Liver (tissue), 9 donors: ENCODE measurements around the gene MTIF3. TPM values are rescaled to one million over a fixed set of nuclear protein-coding genes. Genes with fewer than 3 reads are reported as not detected.

ENCODE experiments used
- DNase-seq: peaks from one replicate; pipeline ENCODE4 v3.0.0-alpha.2; 2017; ENCODE audit warnings: low spot score
- H3K27ac ChIP-seq, 2 donors: one replicate each; pipeline ENCODE4 v1.7.0; 2013; ENCODE audit warnings: inconsistent platforms in 2 of 2, low read length in 2 of 2, control low read depth in 1 of 2, low read depth in 1 of 2, mild to moderate bottlenecking in 1 of 2
- H3K27me3 ChIP-seq, 4 donors: one replicate each; pipeline versions ENCODE4 v1.6.1 to v1.7.0; 2013; ENCODE audit warnings: low read length in 3 of 4, inconsistent platforms in 1 of 4, mild to moderate bottlenecking in 1 of 4, moderate library complexity in 1 of 4; ENCODE audit not compliant: control insufficient read depth in 4 of 4, insufficient read depth in 4 of 4
- H3K36me3 ChIP-seq, 4 donors: one replicate each; pipeline versions ENCODE4 v1.6.1 to v1.7.0; 2013; ENCODE audit warnings: low read length in 3 of 4, mild to moderate bottlenecking in 3 of 4, low read depth in 1 of 4, moderate library complexity in 1 of 4; ENCODE audit not compliant: control insufficient read depth in 4 of 4, insufficient read depth in 3 of 4
- H3K4me1 ChIP-seq, 4 donors: one replicate each; pipeline versions ENCODE4 v1.6.1 to v1.7.0; 2013; ENCODE audit warnings: low read length in 3 of 4, mild to moderate bottlenecking in 3 of 4, moderate library complexity in 1 of 4; ENCODE audit not compliant: control insufficient read depth in 4 of 4, insufficient read depth in 4 of 4
- H3K4me3 ChIP-seq, 3 donors: one replicate each; pipeline versions ENCODE4 v1.6.1 to v1.7.0; 2013; ENCODE audit warnings: low read length in 3 of 3, control low read depth in 1 of 3, low read depth in 1 of 3, mild to moderate bottlenecking in 1 of 3
- H3K9ac ChIP-seq, 2 donors: one replicate each; pipeline ENCODE4 v1.7.0; 2013; ENCODE audit warnings: low read length in 2 of 2, mild to moderate bottlenecking in 2 of 2, moderate library complexity in 2 of 2, control low read depth in 1 of 2, low read depth in 1 of 2
- H3K9me3 ChIP-seq, 4 donors: one replicate each; pipeline versions ENCODE4 v1.6.1 to v1.7.0; 2013; ENCODE audit warnings: low read length in 3 of 4; ENCODE audit not compliant: control insufficient read depth in 4 of 4
- EGR1 ChIP-seq, 2 donors: IDR thresholded peaks; 2 replicates each; pipeline ENCODE4 v1.6.1; 2016 to 2018; ENCODE audit warnings: antibody characterized with exemption in 2 of 2, low read depth in 2 of 2
- FOXA1 ChIP-seq: IDR thresholded peaks from 2 replicates; pipeline ENCODE4 v1.6.1; 2016; ENCODE audit warnings: antibody characterized with exemption
- FOXA2 ChIP-seq: IDR thresholded peaks from 2 replicates; pipeline ENCODE4 v1.6.1; 2016; ENCODE audit warnings: antibody characterized with exemption
- GABPA ChIP-seq, 2 donors: IDR thresholded peaks in 1 of 2; conservative IDR thresholded peaks in 1 of 2; 2 replicates each; pipeline ENCODE4 v1.6.1; 2016; ENCODE audit warnings: antibody characterized with exemption in 2 of 2, mild to moderate bottlenecking in 1 of 2, moderate library complexity in 1 of 2
- HNF4A ChIP-seq, 2 donors: conservative IDR thresholded peaks; 2 replicates each; pipeline ENCODE4 v1.6.1; 2016; ENCODE audit warnings: antibody characterized with exemption in 2 of 2, mild to moderate bottlenecking in 2 of 2
- HNF4G ChIP-seq: IDR thresholded peaks from 2 replicates; pipeline ENCODE4 v1.6.1; 2016; ENCODE audit warnings: antibody characterized with exemption
- JUND ChIP-seq, 2 donors: IDR thresholded peaks; 2 replicates each; pipeline ENCODE4 v1.6.1; 2016; ENCODE audit warnings: antibody characterized with exemption in 2 of 2
- MAX ChIP-seq: IDR thresholded peaks from 2 replicates; pipeline ENCODE4 v1.6.1; 2016; ENCODE audit warnings: antibody characterized with exemption
- NR2F2 ChIP-seq: IDR thresholded peaks from 2 replicates; pipeline ENCODE4 v1.6.1; 2016; ENCODE audit warnings: antibody characterized with exemption
- RAD21 ChIP-seq, 2 donors: IDR thresholded peaks; 2 replicates each; pipeline ENCODE4 v1.6.1; 2016; ENCODE audit warnings: antibody characterized with exemption in 2 of 2, mild to moderate bottlenecking in 2 of 2
- RXRA ChIP-seq, 2 donors: IDR thresholded peaks; 2 replicates each; pipeline ENCODE4 v1.6.1; 2017 to 2018; ENCODE audit warnings: antibody characterized with exemption in 2 of 2, mild to moderate bottlenecking in 1 of 2
- SP1 ChIP-seq: IDR thresholded peaks from 2 replicates; pipeline ENCODE4 v1.6.1; 2018; ENCODE audit warnings: antibody characterized with exemption, mild to moderate bottlenecking
- TAF1 ChIP-seq: conservative IDR thresholded peaks from 2 replicates; pipeline ENCODE4 v1.6.1; 2016; ENCODE audit warnings: antibody characterized with exemption, mild to moderate bottlenecking
- YY1 ChIP-seq: IDR thresholded peaks from 2 replicates; pipeline ENCODE4 v1.6.1; 2016; ENCODE audit warnings: antibody characterized with exemption, mild to moderate bottlenecking
- WGBS: extraction: QIAGEN DNeasy Blood & Tissue Kit; methylation state at CpG from one replicate; pipeline ENCODE4 v1.1.7; 2013; 5-methylcytosine and 5-hydroxymethylcytosine counted together
- polyA plus RNA-seq, 2 donors: library from polyadenylated mRNA; stranded (reverse) in 1 of 2; unstranded in 1 of 2; fragments of 200-250 nt in 1 of 2; fragments of >200 nt in 1 of 2; fragmentation: Nextera tagmentation in 1 of 2; extraction: Ambion mirVana in 1 of 2; gene quantifications; one replicate each; pipeline versions ENCODE4 v1.2.1 to v1.2.3, GENCODE V29; 2013 to 2015
- total RNA-seq, 2 donors: library from RNA; depleted of rRNA; stranded (reverse); fragments of >200 nt; gene quantifications; one replicate each; pipeline ENCODE4 v1.2.3, GENCODE V29; 2014
- TF ChIP-seq, protein P1 (sequence below): fragments of 150-350 bp; IDR thresholded peaks from 2 replicates; pipeline ENCODE4 v1.5.1; 2017; ENCODE audit warnings: improper control_type of control experiment, low read depth, low read length; ENCODE audit not compliant: missing input control
- TF ChIP-seq, protein P2 (sequence below): IDR thresholded peaks from 2 replicates; pipeline ENCODE4 v1.6.1; 2016; ENCODE audit warnings: antibody characterized with exemption
- TF ChIP-seq, protein P3 (sequence below): IDR thresholded peaks from 2 replicates; pipeline ENCODE4 v1.6.1; 2016; ENCODE audit warnings: antibody characterized with exemption
- donor health status: healthy.
- donor health status: healthy.
- donor health status: healthy.
- donor health status: healthy.
- donor health status: healthy.

The MTIF3 gene
- total and polyA plus RNA-seq, 4 donors, result 28.0 to 62.1 (median 32.8) TPM

- TF ChIP-seq HNF4G (peak; percentile 17), HNF4A (conservative IDR thresholded peaks at IDR 0.05) (peak; percentile 66 to 74), TAF1 (peak; percentile 49), RXRA (IDR thresholded peaks at IDR 0.05) (peak; percentile 27 to 52)
- TF ChIP-seq, protein P1, sequence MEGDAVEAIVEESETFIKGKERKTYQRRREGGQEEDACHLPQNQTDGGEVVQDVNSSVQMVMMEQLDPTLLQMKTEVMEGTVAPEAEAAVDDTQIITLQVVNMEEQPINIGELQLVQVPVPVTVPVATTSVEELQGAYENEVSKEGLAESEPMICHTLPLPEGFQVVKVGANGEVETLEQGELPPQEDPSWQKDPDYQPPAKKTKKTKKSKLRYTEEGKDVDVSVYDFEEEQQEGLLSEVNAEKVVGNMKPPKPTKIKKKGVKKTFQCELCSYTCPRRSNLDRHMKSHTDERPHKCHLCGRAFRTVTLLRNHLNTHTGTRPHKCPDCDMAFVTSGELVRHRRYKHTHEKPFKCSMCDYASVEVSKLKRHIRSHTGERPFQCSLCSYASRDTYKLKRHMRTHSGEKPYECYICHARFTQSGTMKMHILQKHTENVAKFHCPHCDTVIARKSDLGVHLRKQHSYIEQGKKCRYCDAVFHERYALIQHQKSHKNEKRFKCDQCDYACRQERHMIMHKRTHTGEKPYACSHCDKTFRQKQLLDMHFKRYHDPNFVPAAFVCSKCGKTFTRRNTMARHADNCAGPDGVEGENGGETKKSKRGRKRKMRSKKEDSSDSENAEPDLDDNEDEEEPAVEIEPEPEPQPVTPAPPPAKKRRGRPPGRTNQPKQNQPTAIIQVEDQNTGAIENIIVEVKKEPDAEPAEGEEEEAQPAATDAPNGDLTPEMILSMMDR, result no peak
Observed at GRCh38 chr13:27396252-27396846, 54.0 kb downstream of the MTIF3 start (continued).

- H3K9me3 ChIP-seq, result no peaks in the 10 kb centered on the region
- 92% methylated on average over 14 of the region's 14 CpGs for WGBS
- no peak overlapping the region for H3K4me3 ChIP-seq
- H3K27ac ChIP-seq, result no peak overlapping the region
- no peaks in the 10 kb centered on the region for H3K27me3 ChIP-seq
- H3K9ac ChIP-seq, result no peak overlapping the region
- TF ChIP-seq MAX (no peak), FOXA1 (no peak), GABPA (IDR thresholded peaks at IDR 0.05 in 1 of 2, conservative IDR thresholded peaks at IDR 0.05 in 1 of 2) (no peak), YY1 (no peak)
- TF ChIP-seq, protein P2, sequence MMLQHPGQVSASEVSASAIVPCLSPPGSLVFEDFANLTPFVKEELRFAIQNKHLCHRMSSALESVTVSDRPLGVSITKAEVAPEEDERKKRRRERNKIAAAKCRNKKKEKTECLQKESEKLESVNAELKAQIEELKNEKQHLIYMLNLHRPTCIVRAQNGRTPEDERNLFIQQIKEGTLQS, result no peak
- H3K36me3 ChIP-seq, result no peaks in the 10 kb centered on the region
- H3K4me1 ChIP-seq, result peaks cover 0 to 4% (median 0%) of the 10 kb centered on the region in 4 donors
- DNase-seq, result no peak
Observed at GRCh38 chr13:27395007-27395510, 55.3 kb downstream of the MTIF3 start.

DNA sequence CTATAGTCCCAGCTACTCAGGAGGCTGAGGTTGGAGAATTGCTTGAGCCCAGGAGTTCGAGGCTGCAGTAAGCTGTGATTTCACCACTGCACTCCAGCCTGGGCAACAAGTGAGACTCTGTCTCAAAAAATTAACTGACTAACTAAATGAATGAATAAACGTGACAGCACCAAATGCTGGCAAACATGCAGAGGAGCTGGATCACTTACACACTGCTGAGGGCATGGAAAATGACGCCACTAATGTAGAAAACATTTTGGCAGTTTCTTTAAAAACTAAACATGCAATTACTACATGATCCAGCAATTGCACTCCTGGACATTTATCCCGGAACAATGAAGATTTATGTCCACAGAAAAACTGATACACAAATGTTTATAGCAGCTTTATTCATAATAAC is 57.3 kb downstream of the MTIF3 start:
- Histone ChIP-seq H3K9me3 (no peaks in the 10 kb centered on the region), H3K36me3 (no peaks in the 10 kb centered on the region), H3K4me3 (no peak overlapping the region), H3K4me1 (peaks cover 0 to 4% (median 0%) of the 10 kb centered on the region in 4 donors), H3K27me3 (no peaks in the 10 kb centered on the region), H3K9ac (no peak overlapping the region), H3K27ac (no peak overlapping the region)
- WGBS, result 65% methylated on average over 4 of the region's 4 CpGs
- no peak for TF ChIP-seq FOXA1
- no peak for TF ChIP-seq NR2F2
- no peak for TF ChIP-seq JUND (IDR thresholded peaks at IDR 0.05)
- TF ChIP-seq RXRA (IDR thresholded peaks at IDR 0.05), result no peak
- TF ChIP-seq, protein P2, result no peak
- TF ChIP-seq, protein P3, sequence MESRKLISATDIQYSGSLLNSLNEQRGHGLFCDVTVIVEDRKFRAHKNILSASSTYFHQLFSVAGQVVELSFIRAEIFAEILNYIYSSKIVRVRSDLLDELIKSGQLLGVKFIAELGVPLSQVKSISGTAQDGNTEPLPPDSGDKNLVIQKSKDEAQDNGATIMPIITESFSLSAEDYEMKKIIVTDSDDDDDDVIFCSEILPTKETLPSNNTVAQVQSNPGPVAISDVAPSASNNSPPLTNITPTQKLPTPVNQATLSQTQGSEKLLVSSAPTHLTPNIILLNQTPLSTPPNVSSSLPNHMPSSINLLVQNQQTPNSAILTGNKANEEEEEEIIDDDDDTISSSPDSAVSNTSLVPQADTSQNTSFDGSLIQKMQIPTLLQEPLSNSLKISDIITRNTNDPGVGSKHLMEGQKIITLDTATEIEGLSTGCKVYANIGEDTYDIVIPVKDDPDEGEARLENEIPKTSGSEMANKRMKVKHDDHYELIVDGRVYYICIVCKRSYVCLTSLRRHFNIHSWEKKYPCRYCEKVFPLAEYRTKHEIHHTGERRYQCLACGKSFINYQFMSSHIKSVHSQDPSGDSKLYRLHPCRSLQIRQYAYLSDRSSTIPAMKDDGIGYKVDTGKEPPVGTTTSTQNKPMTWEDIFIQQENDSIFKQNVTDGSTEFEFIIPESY, result no peak
- TF ChIP-seq EGR1 (IDR thresholded peaks at IDR 0.05; ENCODE audit: low read depth in 2 of 2), result no peak
- no peak for TF ChIP-seq RAD21 (IDR thresholded peaks at IDR 0.05)
- TF ChIP-seq HNF4A (conservative IDR thresholded peaks at IDR 0.05), result no peak
- TF ChIP-seq MAX, result no peak
- no peak for TF ChIP-seq YY1
- no peak for TF ChIP-seq SP1
- TF ChIP-seq HNF4G, result no peak
- TF ChIP-seq FOXA2, result no peak
- no peak for TF ChIP-seq TAF1
- DNase-seq, result no peak
